ENCODE measurements around the gene RBM17. TPM values are rescaled to one million over a fixed set of nuclear protein-coding genes. Genes with fewer than 3 reads are reported as not detected.
A peak's percentile ranks its signal among the peaks of the same experiment; 100 is the strongest.
"Not testable (repeated sequence)": the region's sequence is repeated elsewhere in the genome, so short reads cannot be mapped to it uniquely, and the experiment has no call there.

Gene RBM17, protein sequence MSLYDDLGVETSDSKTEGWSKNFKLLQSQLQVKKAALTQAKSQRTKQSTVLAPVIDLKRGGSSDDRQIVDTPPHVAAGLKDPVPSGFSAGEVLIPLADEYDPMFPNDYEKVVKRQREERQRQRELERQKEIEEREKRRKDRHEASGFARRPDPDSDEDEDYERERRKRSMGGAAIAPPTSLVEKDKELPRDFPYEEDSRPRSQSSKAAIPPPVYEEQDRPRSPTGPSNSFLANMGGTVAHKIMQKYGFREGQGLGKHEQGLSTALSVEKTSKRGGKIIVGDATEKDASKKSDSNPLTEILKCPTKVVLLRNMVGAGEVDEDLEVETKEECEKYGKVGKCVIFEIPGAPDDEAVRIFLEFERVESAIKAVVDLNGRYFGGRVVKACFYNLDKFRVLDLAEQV
- 41.8 and 68.9 TPM in 2 replicates for total RNA-seq (ENCODE audit: low replicate concordance)

DNA sequence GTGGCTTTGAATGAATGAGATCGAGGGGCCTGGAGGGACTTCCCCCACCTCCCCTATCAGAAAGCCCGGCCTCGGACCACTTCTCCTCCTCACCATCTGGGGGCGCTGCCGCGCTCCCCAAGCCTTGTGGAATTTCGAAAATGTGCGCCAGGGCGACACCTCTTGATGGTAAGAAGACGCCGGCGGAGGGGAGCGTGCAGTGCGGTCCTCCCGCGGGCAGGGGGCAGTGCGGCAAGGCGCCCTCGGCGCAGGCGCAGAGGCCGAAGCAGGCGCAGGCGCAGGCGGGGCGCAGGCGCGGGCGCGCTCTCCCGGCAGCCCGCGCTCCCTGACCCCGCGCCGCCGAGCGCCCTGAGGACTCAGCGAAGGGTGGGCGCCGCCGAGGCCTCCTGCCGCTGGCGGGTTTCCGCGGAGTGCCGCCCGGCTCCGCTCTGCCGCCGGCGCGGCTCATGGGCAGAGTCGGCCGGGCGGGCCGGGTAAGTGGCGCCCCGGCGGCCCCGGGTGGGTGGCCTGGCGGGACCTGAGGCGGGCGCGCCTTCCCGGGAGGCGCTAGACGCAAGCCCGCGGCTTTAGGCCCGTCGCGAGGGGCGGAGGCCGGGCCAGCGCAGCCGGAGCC is at the start of gene RBM17:
Gene RBM17, plus strand, starts transcription at position 314 of the 613 bp plus-strand sequence. CDS start 8,032 bp downstream, outside the sequence.
- TF ChIP-seq, protein P1, sequence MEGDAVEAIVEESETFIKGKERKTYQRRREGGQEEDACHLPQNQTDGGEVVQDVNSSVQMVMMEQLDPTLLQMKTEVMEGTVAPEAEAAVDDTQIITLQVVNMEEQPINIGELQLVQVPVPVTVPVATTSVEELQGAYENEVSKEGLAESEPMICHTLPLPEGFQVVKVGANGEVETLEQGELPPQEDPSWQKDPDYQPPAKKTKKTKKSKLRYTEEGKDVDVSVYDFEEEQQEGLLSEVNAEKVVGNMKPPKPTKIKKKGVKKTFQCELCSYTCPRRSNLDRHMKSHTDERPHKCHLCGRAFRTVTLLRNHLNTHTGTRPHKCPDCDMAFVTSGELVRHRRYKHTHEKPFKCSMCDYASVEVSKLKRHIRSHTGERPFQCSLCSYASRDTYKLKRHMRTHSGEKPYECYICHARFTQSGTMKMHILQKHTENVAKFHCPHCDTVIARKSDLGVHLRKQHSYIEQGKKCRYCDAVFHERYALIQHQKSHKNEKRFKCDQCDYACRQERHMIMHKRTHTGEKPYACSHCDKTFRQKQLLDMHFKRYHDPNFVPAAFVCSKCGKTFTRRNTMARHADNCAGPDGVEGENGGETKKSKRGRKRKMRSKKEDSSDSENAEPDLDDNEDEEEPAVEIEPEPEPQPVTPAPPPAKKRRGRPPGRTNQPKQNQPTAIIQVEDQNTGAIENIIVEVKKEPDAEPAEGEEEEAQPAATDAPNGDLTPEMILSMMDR (IDR thresholded peaks at IDR 0.05; ENCODE audit: insufficient read depth, low read length) = peak; percentile 99
- DNase-seq (ENCODE audit: low read depth) = peak; percentile 97
- peak within 1 kb of the TSS; percentile 91 for H3K4me3 ChIP-seq (ENCODE audit: low read depth, low read length)

DNA sequence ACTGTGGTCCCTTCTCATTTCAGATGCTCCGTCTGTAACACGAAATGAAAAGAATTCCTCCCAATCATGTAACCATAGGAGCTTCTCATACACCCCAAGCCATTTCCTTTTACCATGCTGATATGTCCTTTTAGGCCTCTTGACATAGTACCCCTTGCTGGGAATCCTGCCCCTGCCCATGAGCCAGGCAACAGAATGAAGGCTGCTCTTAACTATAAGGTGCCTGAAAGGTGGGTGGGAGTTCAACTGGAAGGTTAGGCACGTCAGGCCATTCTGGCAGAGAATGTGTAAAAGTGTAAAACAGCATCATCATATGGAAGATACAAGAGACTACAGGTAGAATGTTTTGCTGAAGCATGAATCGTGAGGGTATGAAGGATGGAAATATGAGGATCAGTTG is 49.1 kb upstream of the RBM17 start:
- TF ChIP-seq, protein P1 (IDR thresholded peaks at IDR 0.05; ENCODE audit: insufficient read depth, low read length) = no peak
- DNase-seq (ENCODE audit: low read depth) = no peak
- no peak overlapping the region for H3K4me3 ChIP-seq (ENCODE audit: low read depth, low read length)

DNA sequence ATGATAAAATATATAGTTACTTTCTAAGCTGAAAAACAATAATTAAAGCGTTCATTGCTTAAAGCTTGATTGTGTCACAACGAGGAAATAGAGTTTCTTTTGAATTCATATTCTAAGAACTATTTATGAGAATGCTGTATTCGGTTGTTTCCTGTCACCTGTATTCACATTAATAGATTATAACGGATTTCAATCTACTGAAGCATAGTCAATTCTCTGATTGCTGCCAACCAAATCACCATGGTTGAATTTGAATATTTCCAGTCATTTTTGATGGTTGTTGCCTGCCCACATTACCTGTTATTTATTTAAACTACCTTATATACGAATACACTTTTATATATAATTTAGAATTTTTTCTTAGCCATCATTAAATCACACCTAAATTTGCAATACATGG is 48.6 kb upstream of the RBM17 start:
- no peak overlapping the region for H3K4me3 ChIP-seq (ENCODE audit: low read depth, low read length)
- TF ChIP-seq, protein P1 (IDR thresholded peaks at IDR 0.05; ENCODE audit: insufficient read depth, low read length) = no peak
- DNase-seq (ENCODE audit: low read depth) = no peak

DNA sequence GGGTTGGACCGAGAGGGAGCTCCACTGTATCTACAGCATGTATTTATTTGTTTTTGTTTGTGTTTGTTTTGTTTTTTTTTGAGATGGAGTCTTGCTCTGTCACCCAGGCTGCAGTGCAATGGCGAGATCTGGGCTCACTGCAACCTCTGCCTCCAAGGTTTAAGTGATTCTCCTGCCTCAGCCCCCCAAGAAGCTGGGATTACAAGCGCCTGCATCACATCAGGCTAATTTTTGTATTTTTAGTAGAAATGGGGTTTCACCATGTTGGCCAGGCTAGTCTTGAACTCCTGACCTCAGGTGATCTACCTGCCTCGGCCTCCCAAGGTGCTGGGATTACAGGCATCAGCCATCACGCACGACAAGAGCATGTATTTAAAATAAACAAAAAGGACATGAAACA is 45.5 kb upstream of the RBM17 start:
- not testable (repeated sequence) for DNase-seq (ENCODE audit: low read depth); H3K4me3 ChIP-seq (ENCODE audit: low read depth, low read length)

DNA sequence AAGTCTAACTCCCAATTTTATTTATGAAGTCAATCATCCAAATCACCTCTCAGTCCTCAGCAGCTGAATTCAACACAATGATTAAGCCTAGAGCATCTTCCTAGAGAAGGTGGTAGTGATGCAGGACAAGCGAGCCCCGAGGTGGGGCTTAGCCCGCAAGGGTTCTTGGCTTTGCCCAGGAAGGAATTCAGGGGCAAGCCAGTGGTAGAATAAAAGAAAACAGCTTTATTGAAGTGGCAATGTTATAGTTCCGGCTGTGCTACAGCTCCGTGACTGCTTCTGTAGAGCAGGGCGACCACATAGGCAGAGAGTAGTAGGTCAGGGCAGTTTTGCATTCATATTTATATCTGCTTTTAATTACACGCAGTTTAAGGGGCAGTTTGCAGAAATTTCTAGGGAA is 44.8 kb upstream of the RBM17 start:
- TF ChIP-seq, protein P1 (IDR thresholded peaks at IDR 0.05; ENCODE audit: insufficient read depth, low read length) = no peak
- no peak for DNase-seq (ENCODE audit: low read depth)
- no peak overlapping the region for H3K4me3 ChIP-seq (ENCODE audit: low read depth, low read length)

DNA sequence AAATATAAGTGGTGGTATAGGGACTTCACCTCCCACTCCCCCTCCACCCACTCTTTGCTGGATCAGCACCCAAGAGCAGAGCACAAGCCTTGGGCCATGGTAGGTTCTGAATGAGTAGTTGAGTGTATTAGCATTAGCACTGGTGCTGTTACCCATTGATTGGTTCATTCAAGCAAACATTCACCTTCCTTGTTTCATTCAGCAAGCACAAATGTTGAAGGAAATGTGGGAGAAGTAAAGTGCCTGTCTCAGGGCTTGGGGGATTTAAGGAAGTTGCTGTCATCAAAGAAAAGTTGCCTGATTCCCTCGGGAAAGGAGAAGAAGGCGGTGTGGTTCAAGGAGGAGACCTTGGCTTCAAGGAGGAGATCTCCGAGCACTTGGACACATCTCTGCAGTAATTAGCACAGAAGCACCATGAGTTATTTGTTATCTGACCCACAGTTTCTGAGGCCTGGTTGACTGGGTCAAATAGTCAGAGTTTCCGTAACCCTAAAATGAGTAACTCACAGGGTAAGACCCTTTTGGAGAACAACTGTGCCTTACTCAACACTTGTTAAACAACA is 44.0 kb upstream of the RBM17 start:
- TF ChIP-seq, protein P1 (IDR thresholded peaks at IDR 0.05; ENCODE audit: insufficient read depth, low read length) = no peak
- no peak overlapping the region for H3K4me3 ChIP-seq (ENCODE audit: low read depth, low read length)
- DNase-seq (ENCODE audit: low read depth) = no peak

DNA sequence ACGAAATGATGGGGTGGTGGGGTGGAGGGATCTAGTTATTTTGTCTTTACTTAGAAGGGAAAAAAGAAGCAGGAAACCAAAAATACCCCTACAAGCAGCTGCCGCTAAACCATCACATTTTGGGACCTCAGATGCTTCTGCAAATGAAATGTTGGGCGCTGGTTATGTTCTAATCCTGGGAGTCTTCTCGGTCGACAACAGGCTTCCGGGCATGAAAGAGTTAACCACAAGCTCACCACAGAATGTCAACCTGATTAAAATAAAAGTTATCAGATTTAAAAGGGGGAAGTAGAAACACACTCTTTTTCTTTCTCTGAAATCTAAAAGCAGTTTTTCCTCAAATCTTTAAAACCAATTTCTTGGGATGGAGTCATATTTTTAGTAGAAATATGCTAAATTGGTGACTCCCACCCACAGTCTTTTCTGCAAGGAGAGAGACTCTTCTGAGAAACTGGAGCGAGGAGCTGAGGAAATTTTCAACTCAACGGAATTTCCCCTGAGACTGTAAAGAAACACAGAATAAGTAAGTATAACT is 43.5 kb upstream of the RBM17 start:
- no peak for DNase-seq (ENCODE audit: low read depth)
- TF ChIP-seq, protein P1 (IDR thresholded peaks at IDR 0.05; ENCODE audit: insufficient read depth, low read length) = no peak
- no peak overlapping the region for H3K4me3 ChIP-seq (ENCODE audit: low read depth, low read length)
